Measurements from ENCODE around the gene EGFL8.

Gene EGFL8

DNA sequence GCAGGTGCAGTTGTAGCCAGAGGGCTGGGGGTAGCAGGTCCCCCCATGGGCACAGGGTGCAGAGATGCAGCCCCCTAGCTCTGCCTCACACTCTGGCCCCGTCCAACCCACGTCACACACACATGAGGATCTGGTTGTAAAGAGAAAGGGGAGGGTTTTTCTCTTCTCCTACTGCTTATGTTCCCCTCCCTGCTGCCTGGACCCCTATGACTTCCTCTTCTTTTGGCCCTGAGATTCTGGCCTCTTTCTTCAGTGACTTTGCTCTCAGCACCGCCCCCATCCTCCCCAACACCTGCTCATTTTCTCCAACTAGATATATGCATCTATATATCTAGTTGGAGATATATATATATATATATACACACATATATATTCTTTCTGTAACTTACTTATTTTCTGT is 49.7 kb downstream of the EGFL8 start:
- TF ChIP-seq, protein P1, sequence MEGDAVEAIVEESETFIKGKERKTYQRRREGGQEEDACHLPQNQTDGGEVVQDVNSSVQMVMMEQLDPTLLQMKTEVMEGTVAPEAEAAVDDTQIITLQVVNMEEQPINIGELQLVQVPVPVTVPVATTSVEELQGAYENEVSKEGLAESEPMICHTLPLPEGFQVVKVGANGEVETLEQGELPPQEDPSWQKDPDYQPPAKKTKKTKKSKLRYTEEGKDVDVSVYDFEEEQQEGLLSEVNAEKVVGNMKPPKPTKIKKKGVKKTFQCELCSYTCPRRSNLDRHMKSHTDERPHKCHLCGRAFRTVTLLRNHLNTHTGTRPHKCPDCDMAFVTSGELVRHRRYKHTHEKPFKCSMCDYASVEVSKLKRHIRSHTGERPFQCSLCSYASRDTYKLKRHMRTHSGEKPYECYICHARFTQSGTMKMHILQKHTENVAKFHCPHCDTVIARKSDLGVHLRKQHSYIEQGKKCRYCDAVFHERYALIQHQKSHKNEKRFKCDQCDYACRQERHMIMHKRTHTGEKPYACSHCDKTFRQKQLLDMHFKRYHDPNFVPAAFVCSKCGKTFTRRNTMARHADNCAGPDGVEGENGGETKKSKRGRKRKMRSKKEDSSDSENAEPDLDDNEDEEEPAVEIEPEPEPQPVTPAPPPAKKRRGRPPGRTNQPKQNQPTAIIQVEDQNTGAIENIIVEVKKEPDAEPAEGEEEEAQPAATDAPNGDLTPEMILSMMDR (IDR thresholded peaks at IDR 0.05; ENCODE audit: low read depth, low read length) = no peak
- DNase-seq (ENCODE audit: low read depth in 2 of 2) = no peak
- no peak overlapping the region for H3K4me3 ChIP-seq (replicated peaks in 1 of 2; ENCODE audit: low read depth in 2 of 2, low read length in 2 of 2)

DNA sequence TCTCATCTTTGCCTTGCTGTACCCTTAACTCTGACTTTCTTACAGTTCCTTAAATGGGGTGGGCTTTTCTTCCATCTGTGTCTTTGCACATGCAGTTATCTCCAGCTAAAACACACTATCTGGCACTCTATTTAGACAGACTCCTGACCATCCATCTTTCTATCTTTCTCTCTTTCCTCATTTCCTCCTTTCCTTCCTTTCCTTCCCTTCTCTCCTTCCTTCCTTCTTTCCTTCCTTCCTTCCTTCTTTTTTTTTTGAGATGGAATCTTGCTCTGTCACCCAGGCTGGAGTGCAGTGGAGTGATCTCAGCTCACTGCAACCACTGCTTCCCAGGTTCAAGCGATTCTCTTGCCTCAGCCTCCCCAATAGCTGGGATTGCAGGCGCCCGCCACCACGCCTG is 51.2 kb downstream of the EGFL8 start:
- no peak for DNase-seq (ENCODE audit: low read depth in 2 of 2)
- TF ChIP-seq, protein P1 (IDR thresholded peaks at IDR 0.05; ENCODE audit: low read depth, low read length) = no peak
- no peak overlapping the region for H3K4me3 ChIP-seq (replicated peaks in 1 of 2; ENCODE audit: low read depth in 2 of 2, low read length in 2 of 2)

GRCh38 chr6:32216285-32216684 is 51.9 kb downstream of the EGFL8 start:
- TF ChIP-seq, protein P1 (IDR thresholded peaks at IDR 0.05; ENCODE audit: low read depth, low read length) = no peak
- no peak for DNase-seq (ENCODE audit: low read depth in 2 of 2)
- no peak overlapping the region for H3K4me3 ChIP-seq (replicated peaks in 1 of 2; ENCODE audit: low read depth in 2 of 2, low read length in 2 of 2)

DNA sequence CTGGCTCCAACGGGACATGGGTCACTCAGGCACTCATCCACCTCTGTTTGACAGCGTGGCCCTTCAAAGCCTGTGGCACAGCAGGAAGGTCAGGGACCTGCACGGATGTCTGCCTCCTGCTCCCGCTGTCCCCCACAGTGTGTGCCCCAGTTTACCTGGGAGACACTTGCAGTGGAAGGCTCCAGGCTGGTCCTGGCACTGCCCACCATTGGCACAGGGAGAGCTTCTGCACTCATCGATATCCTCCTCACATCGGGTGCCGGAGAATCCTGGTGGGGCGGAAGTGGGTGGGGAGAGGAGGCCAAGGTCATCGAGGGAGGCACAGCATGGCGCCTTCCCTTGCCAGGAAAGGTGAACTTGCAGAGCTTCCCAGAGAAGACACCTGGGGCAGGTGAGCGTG is 52.6 kb downstream of the EGFL8 start:
- H3K4me3 ChIP-seq (replicated peaks in 1 of 2; ENCODE audit: low read depth in 2 of 2, low read length in 2 of 2) = no peak overlapping the region
- TF ChIP-seq, protein P1 (IDR thresholded peaks at IDR 0.05; ENCODE audit: low read depth, low read length) = no peak
- DNase-seq (ENCODE audit: low read depth in 2 of 2) = no peak
